Nephron progenitor cell (in vitro differentiated cells): ENCODE results near the gene BRINP3.

Experiments used
- DNase-seq: peaks from one replicate; pipeline ENCODE4 v3.0.0; 2021
- H3K27ac Mint-ChIP-seq: 2 replicates; pipeline ENCODE4 v1.8.0; 2021; ENCODE audit warnings: mild to moderate bottlenecking, moderate library complexity, mixed read lengths
- H3K27me3 Mint-ChIP-seq: 2 replicates; pipeline ENCODE4 v1.8.0; 2021; ENCODE audit warnings: mild to moderate bottlenecking, low read depth, mixed read lengths; ENCODE audit not compliant: poor library complexity
- H3K36me3 Mint-ChIP-seq: 2 replicates; pipeline ENCODE4 v1.8.0; 2021; ENCODE audit warnings: low read depth, mixed read lengths
- H3K4me1 Mint-ChIP-seq: 2 replicates; pipeline ENCODE4 v1.8.0; 2021; ENCODE audit warnings: mixed read lengths
- H3K4me3 Mint-ChIP-seq: 2 replicates; pipeline ENCODE4 v1.8.0; 2021; ENCODE audit warnings: mild to moderate bottlenecking, moderate library complexity, mixed read lengths
- H3K9me3 Mint-ChIP-seq: 2 replicates; pipeline ENCODE4 v1.8.0; 2021; ENCODE audit warnings: mild to moderate bottlenecking, moderate library complexity, mixed read lengths
- TF ChIP-seq, protein P1 (sequence below): fragments of 200-600 bp; sonication (generic); IDR thresholded peaks from 2 replicates; pipeline ENCODE4 v1.5.0; 2021; ENCODE audit warnings: antibody characterized with exemption

The BRINP3 gene

DNA sequence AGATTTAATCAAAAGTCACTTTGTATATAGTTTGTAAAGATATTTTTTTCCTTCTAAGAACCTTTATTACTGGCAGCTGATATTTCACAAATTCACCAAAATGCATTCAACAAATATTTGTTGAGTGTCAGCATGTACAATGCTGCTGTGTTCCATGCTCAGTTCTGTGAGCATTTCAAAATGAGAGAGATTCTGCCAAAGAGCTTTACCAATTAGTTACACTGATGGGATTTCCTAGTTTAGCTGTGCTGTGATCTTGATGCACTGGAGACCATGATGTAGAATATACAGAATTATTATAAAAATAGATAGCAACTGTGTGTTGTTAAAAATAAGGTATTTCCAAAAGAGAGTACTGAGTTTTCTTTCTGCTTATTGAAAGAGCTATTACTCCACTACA, 225.6 kb downstream of the BRINP3 start:
- TF ChIP-seq, protein P1, sequence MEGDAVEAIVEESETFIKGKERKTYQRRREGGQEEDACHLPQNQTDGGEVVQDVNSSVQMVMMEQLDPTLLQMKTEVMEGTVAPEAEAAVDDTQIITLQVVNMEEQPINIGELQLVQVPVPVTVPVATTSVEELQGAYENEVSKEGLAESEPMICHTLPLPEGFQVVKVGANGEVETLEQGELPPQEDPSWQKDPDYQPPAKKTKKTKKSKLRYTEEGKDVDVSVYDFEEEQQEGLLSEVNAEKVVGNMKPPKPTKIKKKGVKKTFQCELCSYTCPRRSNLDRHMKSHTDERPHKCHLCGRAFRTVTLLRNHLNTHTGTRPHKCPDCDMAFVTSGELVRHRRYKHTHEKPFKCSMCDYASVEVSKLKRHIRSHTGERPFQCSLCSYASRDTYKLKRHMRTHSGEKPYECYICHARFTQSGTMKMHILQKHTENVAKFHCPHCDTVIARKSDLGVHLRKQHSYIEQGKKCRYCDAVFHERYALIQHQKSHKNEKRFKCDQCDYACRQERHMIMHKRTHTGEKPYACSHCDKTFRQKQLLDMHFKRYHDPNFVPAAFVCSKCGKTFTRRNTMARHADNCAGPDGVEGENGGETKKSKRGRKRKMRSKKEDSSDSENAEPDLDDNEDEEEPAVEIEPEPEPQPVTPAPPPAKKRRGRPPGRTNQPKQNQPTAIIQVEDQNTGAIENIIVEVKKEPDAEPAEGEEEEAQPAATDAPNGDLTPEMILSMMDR, result no peak
- Mint-ChIP-seq H3K9me3 (peaks cover 3% of the 10 kb centered on the region), H3K4me1 (no peaks in the 10 kb centered on the region), H3K4me3 (no peak overlapping the region), H3K27ac (no peak overlapping the region), H3K27me3 (no peaks in the 10 kb centered on the region), H3K36me3 (no peaks in the 10 kb centered on the region)
- DNase-seq, result no peak

- no peaks in the 10 kb centered on the region for H3K4me1 Mint-ChIP-seq
- no peaks in the 10 kb centered on the region for H3K9me3 Mint-ChIP-seq
- H3K4me3 Mint-ChIP-seq, result no peak overlapping the region
- TF ChIP-seq, protein P1, result no peak
- DNase-seq, result no peak
- H3K27me3 Mint-ChIP-seq, result no peaks in the 10 kb centered on the region
- no peak overlapping the region for H3K27ac Mint-ChIP-seq
- H3K36me3 Mint-ChIP-seq, result no peaks in the 10 kb centered on the region
Observed at GRCh38 chr1:190250368-190250767, 227.3 kb downstream of the BRINP3 start.

DNA sequence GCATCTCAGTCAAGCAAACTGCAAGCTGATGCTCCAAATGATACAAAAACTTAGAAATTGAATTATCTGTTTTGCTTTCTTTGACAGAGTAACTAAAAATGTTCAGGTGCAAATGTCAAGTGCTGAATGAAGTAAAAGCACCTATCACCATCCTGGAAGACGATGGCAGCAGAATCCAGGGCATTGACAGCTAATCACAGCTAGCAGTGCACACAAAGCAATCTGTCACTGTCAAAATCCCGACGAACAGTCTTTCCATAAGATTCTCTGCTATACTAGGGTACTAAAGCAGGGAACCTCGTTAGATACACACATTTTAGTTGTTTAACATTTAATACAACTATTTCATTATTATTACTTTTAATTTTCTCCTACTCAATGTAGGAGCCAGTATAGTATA, 233.3 kb downstream of the BRINP3 start:
- TF ChIP-seq, protein P1, result no peak
- Mint-ChIP-seq H3K27ac (no peak overlapping the region), H3K36me3 (no peaks in the 10 kb centered on the region), H3K4me1 (no peaks in the 10 kb centered on the region), H3K4me3 (no peak overlapping the region), H3K9me3 (no peaks in the 10 kb centered on the region), H3K27me3 (no peaks in the 10 kb centered on the region)
- DNase-seq, result no peak

DNA sequence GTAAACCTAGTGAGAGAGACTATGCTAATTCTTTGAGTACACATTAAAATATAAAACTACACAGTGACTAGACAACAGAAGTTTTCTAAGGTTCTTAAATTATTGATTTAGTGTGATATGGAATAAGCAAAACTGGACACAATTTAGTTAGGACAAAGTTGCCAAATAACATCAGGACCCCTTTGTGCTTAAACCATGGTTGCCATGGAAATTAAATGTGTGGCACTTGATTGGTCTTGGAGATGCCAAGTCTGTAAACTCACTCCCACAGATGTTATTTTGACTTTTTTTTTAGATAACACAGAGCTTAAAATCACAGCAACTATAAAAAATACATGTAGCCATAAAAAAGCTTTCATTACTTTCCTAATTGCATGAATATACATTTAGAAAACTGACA, 234.6 kb downstream of the BRINP3 start:
- TF ChIP-seq, protein P1, result no peak
- DNase-seq, result no peak
- no peak overlapping the region for H3K4me3 Mint-ChIP-seq
- H3K27ac Mint-ChIP-seq, result no peak overlapping the region
- peaks cover 4% of the 10 kb centered on the region for H3K27me3 Mint-ChIP-seq
- no peaks in the 10 kb centered on the region for H3K4me1 Mint-ChIP-seq
- no peaks in the 10 kb centered on the region for H3K9me3 Mint-ChIP-seq
- H3K36me3 Mint-ChIP-seq, result no peaks in the 10 kb centered on the region

GRCh38 chr1:190226006-190226405, 251.7 kb downstream of the BRINP3 start:
- H3K4me1 Mint-ChIP-seq, result no peaks in the 10 kb centered on the region
- H3K9me3 Mint-ChIP-seq, result no peaks in the 10 kb centered on the region
- no peaks in the 10 kb centered on the region for H3K27me3 Mint-ChIP-seq
- no peak overlapping the region for H3K27ac Mint-ChIP-seq
- DNase-seq, result no peak
- no peaks in the 10 kb centered on the region for H3K36me3 Mint-ChIP-seq
- TF ChIP-seq, protein P1, result no peak
- no peak overlapping the region for H3K4me3 Mint-ChIP-seq

DNA sequence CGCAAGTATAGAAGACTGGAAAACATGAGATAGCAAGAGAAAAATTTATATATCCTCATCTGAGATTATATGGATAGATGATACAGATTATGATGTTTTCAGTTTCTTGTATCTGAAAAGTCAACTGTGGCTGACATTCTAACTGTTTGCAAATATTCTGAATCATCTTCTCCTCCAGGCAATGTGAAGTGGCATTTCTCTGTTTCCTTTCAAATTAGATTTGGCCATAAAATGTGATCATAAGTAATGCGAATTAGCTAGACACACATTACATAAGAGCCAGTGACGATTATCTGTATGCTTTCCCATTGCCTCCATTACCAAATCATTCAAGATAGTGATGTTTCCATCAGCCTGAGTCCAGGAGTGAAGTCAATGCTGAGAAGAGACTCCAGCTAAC, 265.2 kb downstream of the BRINP3 start:
- peaks cover 2% of the 10 kb centered on the region for H3K27me3 Mint-ChIP-seq
- H3K27ac Mint-ChIP-seq, result no peak overlapping the region
- no peaks in the 10 kb centered on the region for H3K9me3 Mint-ChIP-seq
- no peak overlapping the region for H3K4me3 Mint-ChIP-seq
- no peaks in the 10 kb centered on the region for H3K36me3 Mint-ChIP-seq
- no peak for DNase-seq
- TF ChIP-seq, protein P1, result no peak
- no peaks in the 10 kb centered on the region for H3K4me1 Mint-ChIP-seq
